ENCODE measurements around the gene ELOVL2.

DNA sequence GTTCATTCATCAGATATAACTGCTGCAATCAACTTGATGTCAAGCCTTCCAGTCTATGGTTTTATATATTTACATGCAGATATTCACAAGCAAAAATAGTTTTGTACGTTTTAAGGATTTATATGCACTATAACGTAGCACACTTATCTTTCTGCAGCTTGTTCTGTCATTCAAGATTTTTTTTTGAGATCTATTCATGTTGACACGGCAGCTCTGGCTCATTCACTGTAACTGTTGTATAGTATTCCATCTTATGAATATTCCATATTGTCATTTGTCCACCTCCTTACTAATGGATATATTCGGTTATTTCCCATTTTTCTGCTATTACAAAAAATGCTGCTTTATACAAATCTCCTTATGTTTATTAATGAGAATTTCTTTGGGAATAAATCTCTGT lies 13.2 kb downstream of the ELOVL2 start:
- TF ChIP-seq, protein P1, sequence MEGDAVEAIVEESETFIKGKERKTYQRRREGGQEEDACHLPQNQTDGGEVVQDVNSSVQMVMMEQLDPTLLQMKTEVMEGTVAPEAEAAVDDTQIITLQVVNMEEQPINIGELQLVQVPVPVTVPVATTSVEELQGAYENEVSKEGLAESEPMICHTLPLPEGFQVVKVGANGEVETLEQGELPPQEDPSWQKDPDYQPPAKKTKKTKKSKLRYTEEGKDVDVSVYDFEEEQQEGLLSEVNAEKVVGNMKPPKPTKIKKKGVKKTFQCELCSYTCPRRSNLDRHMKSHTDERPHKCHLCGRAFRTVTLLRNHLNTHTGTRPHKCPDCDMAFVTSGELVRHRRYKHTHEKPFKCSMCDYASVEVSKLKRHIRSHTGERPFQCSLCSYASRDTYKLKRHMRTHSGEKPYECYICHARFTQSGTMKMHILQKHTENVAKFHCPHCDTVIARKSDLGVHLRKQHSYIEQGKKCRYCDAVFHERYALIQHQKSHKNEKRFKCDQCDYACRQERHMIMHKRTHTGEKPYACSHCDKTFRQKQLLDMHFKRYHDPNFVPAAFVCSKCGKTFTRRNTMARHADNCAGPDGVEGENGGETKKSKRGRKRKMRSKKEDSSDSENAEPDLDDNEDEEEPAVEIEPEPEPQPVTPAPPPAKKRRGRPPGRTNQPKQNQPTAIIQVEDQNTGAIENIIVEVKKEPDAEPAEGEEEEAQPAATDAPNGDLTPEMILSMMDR (IDR thresholded peaks at IDR 0.05): no peak
- no peak for TF ChIP-seq POLR2A (IDR thresholded peaks at IDR 0.05)
- TF ChIP-seq POLR2AphosphoS5 (IDR thresholded peaks at IDR 0.05): no peak
